GM23248 (cell line): ENCODE measurements around the gene SLC44A3.

Experiments
- EZH2 ChIP-seq: fragments of 200-600 bp; sonication (generic); IDR thresholded peaks from 2 replicates; pipeline ENCODE4 v1.6.1; 2018; ENCODE audit warnings: antibody characterized with exemption, mild to moderate bottlenecking; ENCODE audit not compliant: insufficient read depth, poor library complexity, severe bottlenecking
- EZH2phosphoT487 ChIP-seq: fragments of 200-600 bp; sonication (generic); IDR thresholded peaks from 2 replicates; pipeline ENCODE4 v1.6.1; 2018; ENCODE audit warnings: antibody characterized with exemption, moderate library complexity, mild to moderate bottlenecking, low read depth; ENCODE audit not compliant: insufficient read depth

GRCh38 chr1:94790670-94791069, 29.5 kb upstream of the SLC44A3 start:
- TF ChIP-seq EZH2phosphoT487 = no peak
- TF ChIP-seq EZH2 = no peak
